NCI-H1105 (cell line): ENCODE measurements around the gene ZNF23.

Source experiments
- DNase-seq: peaks from one replicate; lab custom pipeline; 2025; lab: John Stamatoyannopoulos, UW

Gene ZNF23

GRCh38 chr16:71467810-71468209, 5.8 kb upstream of the ZNF23 start:
- DNase-seq: no peak

GRCh38 chr16:71464231-71464630, 2.2 kb upstream of the ZNF23 start:
- DNase-seq: no peak

GRCh38 chr16:71460941-71461340, 1.1 kb downstream of the ZNF23 start:
- no peak for DNase-seq

- DNase-seq: no peak
Measured at GRCh38 chr16:71460236-71460635, 1.8 kb downstream of the ZNF23 start.

GRCh38 chr16:71459510-71459909, 2.5 kb downstream of the ZNF23 start:
- no peak for DNase-seq

- DNase-seq: no peak
Measured at GRCh38 chr16:71456801-71457200, 5.2 kb downstream of the ZNF23 start.

GRCh38 chr16:71453036-71453435, 9.0 kb downstream of the ZNF23 start:
- no peak for DNase-seq

- no peak for DNase-seq
Measured at GRCh38 chr16:71449020-71449419, 13.0 kb downstream of the ZNF23 start.

GRCh38 chr16:71448274-71448866, 13.7 kb downstream of the ZNF23 start:
- no peak for DNase-seq

GRCh38 chr16:71443714-71444113, 18.3 kb downstream of the ZNF23 start:
- DNase-seq: no peak

GRCh38 chr16:71442051-71442440, 20.0 kb downstream of the ZNF23 start, which contains the start of gene TLE7:
TLE7 (minus strand) TSS chr16:71442054; CDS start chr16:71433324, 8,730 bp downstream.
- DNase-seq: no peak

- DNase-seq: no peak
Measured at GRCh38 chr16:71441348-71442050, 20.5 kb downstream of the ZNF23 start.

GRCh38 chr16:71440669-71441347, 21.2 kb downstream of the ZNF23 start:
- DNase-seq: no peak

- no peak for DNase-seq
Measured at GRCh38 chr16:71439523-71439922, 22.5 kb downstream of the ZNF23 start.

- no peak for DNase-seq
Measured at GRCh38 chr16:71436473-71436872, 25.6 kb downstream of the ZNF23 start.

GRCh38 chr16:71432906-71433305, 29.1 kb downstream of the ZNF23 start:
- DNase-seq: no peak

- DNase-seq: no peak
Measured at GRCh38 chr16:71431991-71432390, 30.1 kb downstream of the ZNF23 start.

GRCh38 chr16:71431176-71431575, 30.9 kb downstream of the ZNF23 start:
- DNase-seq: no peak

- DNase-seq: no peak
Measured at GRCh38 chr16:71430744-71431143, 31.3 kb downstream of the ZNF23 start.

GRCh38 chr16:71429581-71429980, 32.5 kb downstream of the ZNF23 start:
- no peak for DNase-seq

- DNase-seq: no peak
Measured at GRCh38 chr16:71428883-71429282, 33.2 kb downstream of the ZNF23 start.

- DNase-seq: no peak
Measured at GRCh38 chr16:71428385-71428784, 33.7 kb downstream of the ZNF23 start.

- no peak for DNase-seq
Measured at GRCh38 chr16:71426880-71427615, 35.0 kb downstream of the ZNF23 start.
